ENCODE results near the gene PROX2. TPM values are rescaled to one million over a fixed set of nuclear protein-coding genes. Genes with fewer than 3 reads are reported as not detected.

PROX2 gene
- total RNA-seq, 4 donors from 2014 or later, result 0.08 TPM; not detected in 3

- WGBS, 2 donors (ENCODE audit: low coverage in 1 of 2), result 88 to 89% methylated on average over 3 to 4 of the region's 4 CpGs
- H3K36me3 ChIP-seq, result peaks cover 0 to 16% of the 10 kb centered on the region in 2 donors
- H3K4me3 ChIP-seq, result no peak overlapping the region
- peaks cover 0 to 13% (median 0%) of the 10 kb centered on the region in 3 donors for H3K4me1 ChIP-seq
- TF ChIP-seq CTCF (IDR thresholded peaks at IDR 0.05) (no peak), EP300 (IDR thresholded peaks at IDR 0.05) (no peak), POLR2AphosphoS5 (IDR thresholded peaks at IDR 0.05) (no peak), POLR2A (IDR thresholded peaks at IDR 0.05) (no peak)
- ATAC-seq, result no peak
- no peak overlapping the region for H3K27ac ChIP-seq
- H3K27me3 ChIP-seq, result no peaks in the 10 kb centered on the region
- H3K9me3 ChIP-seq, result no peaks in the 10 kb centered on the region
Observed at GRCh38 chr14:74841230-74842207, 34.4 kb downstream of the PROX2 start.

GRCh38 chr14:74840603-74841030, 35.3 kb downstream of the PROX2 start:
- peaks cover 0 to 25% of the 10 kb centered on the region in 2 donors for H3K36me3 ChIP-seq
- peaks cover 0 to 20% (median 0%) of the 10 kb centered on the region in 3 donors for H3K4me1 ChIP-seq
- 77 to 82% methylated on average over 3 to 5 of the region's 5 CpGs for WGBS, 2 donors (ENCODE audit: low coverage in 1 of 2)
- no peak for ATAC-seq
- no peaks in the 10 kb centered on the region for H3K27me3 ChIP-seq
- no peak for TF ChIP-seq CTCF (IDR thresholded peaks at IDR 0.05)
- TF ChIP-seq EP300 (IDR thresholded peaks at IDR 0.05), result no peak
- TF ChIP-seq POLR2AphosphoS5 (IDR thresholded peaks at IDR 0.05), result no peak
- TF ChIP-seq POLR2A (IDR thresholded peaks at IDR 0.05), result no peak
- H3K9me3 ChIP-seq, result no peaks in the 10 kb centered on the region
- H3K4me3 ChIP-seq, result no peak overlapping the region
- H3K27ac ChIP-seq, result no peak overlapping the region

- TF ChIP-seq POLR2AphosphoS5 (IDR thresholded peaks at IDR 0.05) (no peak), CTCF (IDR thresholded peaks at IDR 0.05) (no peak), POLR2A (IDR thresholded peaks at IDR 0.05) (no peak), EP300 (IDR thresholded peaks at IDR 0.05) (no peak)
- Histone ChIP-seq H3K27me3 (no peaks in the 10 kb centered on the region), H3K4me3 (no peak overlapping the region), H3K9me3 (no peaks in the 10 kb centered on the region), H3K27ac (peak overlapping the region in 2 of 4 donors; percentile 17 to 46), H3K36me3 (peaks cover 0 to 37% of the 10 kb centered on the region in 2 donors), H3K4me1 (peaks cover 0 to 15% (median 0%) of the 10 kb centered on the region in 3 donors)
- 25 to 30% methylated on average over 2 of the region's 2 CpGs for WGBS, 2 donors (ENCODE audit: low coverage in 1 of 2)
- no peak for ATAC-seq
Observed at GRCh38 chr14:74838166-74838565, 37.8 kb downstream of the PROX2 start.

GRCh38 chr14:74836251-74836960, 39.5 kb downstream of the PROX2 start:
- peaks cover 0 to 15% (median 0%) of the 10 kb centered on the region in 3 donors for H3K4me1 ChIP-seq
- ATAC-seq, result no peak
- no peak overlapping the region for H3K4me3 ChIP-seq
- no peak overlapping the region for H3K27ac ChIP-seq
- peaks cover 0 to 49% of the 10 kb centered on the region in 2 donors for H3K36me3 ChIP-seq
- 77 to 88% methylated on average over 1 of the region's 1 CpG for WGBS, 2 donors (ENCODE audit: low coverage in 1 of 2)
- H3K9me3 ChIP-seq, result no peaks in the 10 kb centered on the region
- no peaks in the 10 kb centered on the region for H3K27me3 ChIP-seq
- no peak for TF ChIP-seq EP300 (IDR thresholded peaks at IDR 0.05)
- no peak for TF ChIP-seq POLR2AphosphoS5 (IDR thresholded peaks at IDR 0.05)
- TF ChIP-seq CTCF (IDR thresholded peaks at IDR 0.05), result no peak
- TF ChIP-seq POLR2A (IDR thresholded peaks at IDR 0.05), result no peak
